ENCODE measurements around the gene AHSA1. TPM values are rescaled to one million over a fixed set of nuclear protein-coding genes. Genes with fewer than 3 reads are reported as not detected.

The AHSA1 gene
- total and polyA plus RNA-seq, 7 donors = 82.3 to 120 (median 102) TPM

Small RNA genes lying within 50 kb of the gene (small RNA-seq; reads per million reads assigned to genes)
- 0 reads per million in 3 donors for gene RF00404

Other genes with a start within 250 kb of the AHSA1 start
- gene NGB, start 186.9 kb upstream of the AHSA1 start, total RNA-seq = 1 to 10 TPM; 3.5 to 10.0 (median 9.5) TPM
- gene NGB, start 186.9 kb upstream of the AHSA1 start, polyA plus RNA-seq = 1 to 10 TPM in 1 of 3 donors, not detected in 2; 1.9 TPM
- 10 to 100 TPM; 10.5 to 21.0 (median 16.4) TPM for gene POMT2, start 137.2 kb upstream of the AHSA1 start, total RNA-seq
- 10 to 100 TPM in 1 of 3 donors, 1 to 10 TPM in 2; 3.6 to 16.8 (median 5.1) TPM for gene POMT2, start 137.2 kb upstream of the AHSA1 start, polyA plus RNA-seq
- 10 to 100 TPM in 1 of 4 donors, 1 to 10 TPM in 3; 5.4 to 20.7 (median 9.7) TPM for gene GSTZ1, start 137.1 kb upstream of the AHSA1 start, total RNA-seq
- gene GSTZ1, start 137.1 kb upstream of the AHSA1 start, polyA plus RNA-seq = 10 to 100 TPM; 37.0 to 42.6 (median 42.3) TPM
- 10 to 100 TPM; 13.6 to 15.3 (median 14.7) TPM for gene TMED8, start 81.0 kb upstream of the AHSA1 start, total RNA-seq
- gene TMED8, start 81.0 kb upstream of the AHSA1 start, polyA plus RNA-seq = 1 to 10 TPM; 1.8 to 7.2 (median 3.7) TPM
- under 1 TPM; 0.16 to 0.55 (median 0.31) TPM for gene SAMD15, start 80.7 kb upstream of the AHSA1 start, total RNA-seq
- gene SAMD15, start 80.7 kb upstream of the AHSA1 start, polyA plus RNA-seq = under 1 TPM in 2 of 3 donors, not detected in 1; 0.23 to 0.36 TPM
- gene NOXRED1, start 34.6 kb upstream of the AHSA1 start, total RNA-seq = 1 to 10 TPM in 1 of 4 donors, under 1 TPM in 1, not detected in 2; 0.82 to 4.7 TPM
- gene NOXRED1, start 34.6 kb upstream of the AHSA1 start, polyA plus RNA-seq = under 1 TPM in 1 of 3 donors, not detected in 2; 0.19 TPM
- 10 to 100 TPM; 18.0 to 24.3 (median 22.8) TPM for gene VIPAS39, start 492 bp upstream of the AHSA1 start, total RNA-seq
- gene VIPAS39, start 492 bp upstream of the AHSA1 start, polyA plus RNA-seq = 10 to 100 TPM; 12.0 to 14.6 (median 12.9) TPM
- 1 to 10 TPM in 1 of 4 donors, under 1 TPM in 2, not detected in 1; 0.33 to 1.1 (median 0.36) TPM for gene ISM2, start 40.7 kb downstream of the AHSA1 start, total RNA-seq
- gene ISM2, start 40.7 kb downstream of the AHSA1 start, polyA plus RNA-seq = under 1 TPM in 1 of 3 donors, not detected in 2; 0.45 TPM
- gene SPTLC2, start 158.5 kb downstream of the AHSA1 start, total RNA-seq = 10 to 100 TPM; 12.4 to 16.5 (median 15.5) TPM
- gene SPTLC2, start 158.5 kb downstream of the AHSA1 start, polyA plus RNA-seq = 10 to 100 TPM in 1 of 3 donors, 1 to 10 TPM in 2; 2.8 to 27.6 (median 3.0) TPM
- gene ALKBH1, start 249.9 kb downstream of the AHSA1 start, total RNA-seq = 10 to 100 TPM in 3 of 4 donors, 1 to 10 TPM in 1; 5.4 to 14.6 (median 10.8) TPM
- gene ALKBH1, start 249.9 kb downstream of the AHSA1 start, polyA plus RNA-seq = 10 to 100 TPM in 1 of 3 donors, 1 to 10 TPM in 2; 7.2 to 11.4 (median 8.8) TPM

Data from sigmoid colon (tissue), 7 donors.